Measurements from ENCODE around the gene CARD11. TPM values are rescaled to one million over a fixed set of nuclear protein-coding genes. Genes with fewer than 3 reads are reported as not detected.

CARD11 gene
- total RNA-seq, 1 donor from 2014 or later = 0.37 TPM

DNA sequence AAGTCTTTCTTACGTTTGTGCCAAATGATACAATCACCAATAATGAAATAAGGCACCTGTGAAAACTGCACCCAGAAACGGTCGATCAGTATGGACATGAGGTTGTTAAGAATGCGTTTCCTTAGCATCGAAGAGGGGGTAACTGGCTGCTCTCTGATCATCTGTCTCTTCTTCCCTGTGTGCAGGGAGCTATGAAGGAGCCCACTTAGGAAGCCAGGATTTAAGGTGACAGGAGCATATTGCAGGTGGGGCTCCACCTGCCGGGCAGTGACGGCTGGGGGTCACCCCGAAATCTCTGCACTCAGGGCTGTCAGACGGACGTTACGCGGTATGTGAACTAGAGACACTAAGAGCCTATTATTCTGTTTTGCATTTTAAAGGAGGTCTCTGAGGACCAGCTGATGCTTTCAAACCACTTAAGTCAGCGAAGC, 64.5 kb downstream of the CARD11 start:
- Mint-ChIP-seq H3K4me3 (no peak overlapping the region), H3K36me3 (ENCODE audit: low read depth) (no peaks in the 10 kb centered on the region), H3K27ac (ENCODE audit: unreplicated experiment) (no peak overlapping the region), H3K9me3 (no peaks in the 10 kb centered on the region), H3K4me1 (peaks cover 5% of the 10 kb centered on the region), H3K27me3 (ENCODE audit: low read depth) (no peaks in the 10 kb centered on the region)
- DNase-seq (ENCODE audit: low read depth, low spot score) = no peak
- TF ChIP-seq, protein P1, sequence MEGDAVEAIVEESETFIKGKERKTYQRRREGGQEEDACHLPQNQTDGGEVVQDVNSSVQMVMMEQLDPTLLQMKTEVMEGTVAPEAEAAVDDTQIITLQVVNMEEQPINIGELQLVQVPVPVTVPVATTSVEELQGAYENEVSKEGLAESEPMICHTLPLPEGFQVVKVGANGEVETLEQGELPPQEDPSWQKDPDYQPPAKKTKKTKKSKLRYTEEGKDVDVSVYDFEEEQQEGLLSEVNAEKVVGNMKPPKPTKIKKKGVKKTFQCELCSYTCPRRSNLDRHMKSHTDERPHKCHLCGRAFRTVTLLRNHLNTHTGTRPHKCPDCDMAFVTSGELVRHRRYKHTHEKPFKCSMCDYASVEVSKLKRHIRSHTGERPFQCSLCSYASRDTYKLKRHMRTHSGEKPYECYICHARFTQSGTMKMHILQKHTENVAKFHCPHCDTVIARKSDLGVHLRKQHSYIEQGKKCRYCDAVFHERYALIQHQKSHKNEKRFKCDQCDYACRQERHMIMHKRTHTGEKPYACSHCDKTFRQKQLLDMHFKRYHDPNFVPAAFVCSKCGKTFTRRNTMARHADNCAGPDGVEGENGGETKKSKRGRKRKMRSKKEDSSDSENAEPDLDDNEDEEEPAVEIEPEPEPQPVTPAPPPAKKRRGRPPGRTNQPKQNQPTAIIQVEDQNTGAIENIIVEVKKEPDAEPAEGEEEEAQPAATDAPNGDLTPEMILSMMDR (conservative IDR thresholded peaks at IDR 0.05) = no peak

DNA sequence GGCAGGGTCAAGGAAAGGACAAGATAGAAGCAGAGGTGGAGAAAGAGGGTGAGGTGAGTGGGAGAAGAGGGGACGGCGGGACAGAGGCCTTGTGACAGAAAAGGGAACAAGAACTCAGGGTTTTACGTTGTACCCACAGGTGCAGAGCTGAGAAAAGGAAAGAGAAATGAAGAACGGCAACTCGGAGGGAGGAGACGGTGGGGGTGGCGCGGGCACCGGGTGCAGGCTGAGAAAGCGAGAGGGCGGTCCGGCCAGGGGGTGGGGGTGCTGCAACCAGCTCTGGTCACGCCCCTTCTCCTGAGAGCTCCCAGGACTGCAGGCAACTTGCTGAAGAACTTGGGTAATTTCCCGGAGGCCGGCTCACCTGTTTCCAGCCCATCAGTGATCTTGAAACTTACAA, 65.3 kb downstream of the CARD11 start:
- no peaks in the 10 kb centered on the region for H3K36me3 Mint-ChIP-seq (ENCODE audit: low read depth)
- H3K9me3 Mint-ChIP-seq = no peaks in the 10 kb centered on the region
- no peak for DNase-seq (ENCODE audit: low read depth, low spot score)
- no peak overlapping the region for H3K4me3 Mint-ChIP-seq
- H3K4me1 Mint-ChIP-seq = peaks cover 5% of the 10 kb centered on the region
- H3K27me3 Mint-ChIP-seq (ENCODE audit: low read depth) = no peaks in the 10 kb centered on the region
- TF ChIP-seq, protein P1 (conservative IDR thresholded peaks at IDR 0.05) = no peak
- peak overlapping the region; percentile 69 for H3K27ac Mint-ChIP-seq (ENCODE audit: unreplicated experiment)

DNA sequence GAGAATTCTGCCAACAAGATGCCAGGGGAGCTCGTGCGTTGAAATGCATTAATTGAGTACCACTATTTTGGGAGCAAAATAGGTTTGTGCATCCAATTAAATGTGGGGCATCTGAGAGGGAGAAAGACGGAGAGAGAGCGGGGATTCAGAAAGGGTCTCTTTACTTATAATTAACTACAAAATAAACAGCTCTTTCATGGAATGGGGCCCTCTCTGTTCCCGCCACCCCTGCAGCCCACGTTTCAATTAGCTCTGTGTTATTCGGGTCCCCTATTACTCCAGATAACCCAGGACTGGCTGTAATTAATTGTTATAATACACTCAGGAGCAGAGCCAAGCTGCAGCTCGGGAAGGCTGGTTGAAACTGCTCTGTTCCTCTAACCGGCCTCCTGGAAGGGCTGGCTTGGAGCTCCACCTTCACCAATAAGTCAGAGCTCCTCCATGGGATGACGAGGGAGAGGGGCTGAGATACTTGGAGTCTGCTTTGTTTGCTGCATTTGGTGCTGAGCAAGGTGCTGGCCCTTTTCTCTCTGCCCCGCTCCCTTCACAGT, 67.8 kb downstream of the CARD11 start:
- Mint-ChIP-seq H3K9me3 (no peaks in the 10 kb centered on the region), H3K4me1 (peaks cover 5% of the 10 kb centered on the region), H3K36me3 (ENCODE audit: low read depth) (no peaks in the 10 kb centered on the region), H3K4me3 (no peak overlapping the region), H3K27me3 (ENCODE audit: low read depth) (no peaks in the 10 kb centered on the region), H3K27ac (ENCODE audit: unreplicated experiment) (peak overlapping the region; percentile 67)
- TF ChIP-seq, protein P1 (conservative IDR thresholded peaks at IDR 0.05) = no peak
- no peak for DNase-seq (ENCODE audit: low read depth, low spot score)

DNA sequence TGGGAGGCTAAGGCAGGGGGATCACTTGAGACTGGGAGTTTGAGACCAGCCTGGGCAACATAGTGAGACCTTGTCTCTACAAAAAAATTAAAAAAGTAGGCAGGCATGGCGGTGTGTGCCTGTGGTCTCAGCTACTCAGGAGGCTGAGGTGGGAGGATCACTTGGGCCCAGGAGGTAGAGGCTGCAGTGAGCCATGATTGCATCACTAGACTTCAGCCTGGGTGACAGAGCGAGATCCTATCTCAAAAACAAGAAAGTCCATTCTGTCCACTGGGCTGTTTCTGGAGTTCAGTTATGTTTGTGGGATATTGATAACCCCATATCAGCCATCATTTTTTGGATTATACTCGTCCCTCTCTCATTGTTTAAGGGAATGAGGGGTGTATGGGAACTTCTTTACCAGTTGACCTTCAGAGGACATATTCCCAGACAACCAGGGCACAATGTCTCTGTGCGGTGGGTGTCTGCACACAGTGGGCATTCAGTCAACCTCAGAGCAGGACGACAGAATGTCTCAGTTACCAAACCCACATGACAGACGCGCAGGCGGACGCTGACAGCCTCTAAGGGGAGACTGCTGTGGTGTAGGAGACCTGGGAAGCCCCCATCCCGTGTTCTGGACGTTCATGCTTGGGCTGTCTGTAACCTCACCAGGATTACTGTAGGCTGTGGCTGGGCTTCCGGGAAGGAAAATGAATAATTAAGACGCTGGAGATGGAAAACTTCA, 69.4 kb downstream of the CARD11 start:
- peaks cover 4% of the 10 kb centered on the region for H3K4me1 Mint-ChIP-seq
- no peaks in the 10 kb centered on the region for H3K9me3 Mint-ChIP-seq
- DNase-seq (ENCODE audit: low read depth, low spot score) = no peak
- H3K4me3 Mint-ChIP-seq = no peak overlapping the region
- H3K27me3 Mint-ChIP-seq (ENCODE audit: low read depth) = no peaks in the 10 kb centered on the region
- no peaks in the 10 kb centered on the region for H3K36me3 Mint-ChIP-seq (ENCODE audit: low read depth)
- no peak overlapping the region for H3K27ac Mint-ChIP-seq (ENCODE audit: unreplicated experiment)
- TF ChIP-seq, protein P1 (conservative IDR thresholded peaks at IDR 0.05) = no peak

DNA sequence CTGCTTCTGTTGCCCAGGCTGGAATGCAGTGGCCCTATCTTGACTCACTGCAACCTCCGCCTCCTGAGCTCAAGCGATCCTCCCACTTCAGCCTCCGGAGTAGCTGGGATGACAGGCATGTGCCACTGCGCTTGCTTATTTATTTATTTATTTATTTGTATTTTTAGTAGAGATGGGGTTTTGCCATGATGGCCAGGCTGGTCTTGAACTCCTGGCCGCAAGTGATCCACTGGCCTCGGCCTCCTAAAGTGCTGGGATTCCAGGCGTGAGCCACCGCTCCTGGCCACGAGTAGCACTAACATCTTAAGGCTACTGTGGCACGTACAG, 70.9 kb downstream of the CARD11 start:
- DNase-seq (ENCODE audit: low read depth, low spot score) = no peak
- Mint-ChIP-seq H3K27ac (ENCODE audit: unreplicated experiment) (no peak overlapping the region), H3K4me1 (no peaks in the 10 kb centered on the region), H3K4me3 (no peak overlapping the region), H3K9me3 (peaks cover 2% of the 10 kb centered on the region), H3K36me3 (ENCODE audit: low read depth) (no peaks in the 10 kb centered on the region), H3K27me3 (ENCODE audit: low read depth) (no peaks in the 10 kb centered on the region)
- TF ChIP-seq, protein P1 (conservative IDR thresholded peaks at IDR 0.05) = no peak

Data from neural crest cell (in vitro differentiated cells).